Keratinocyte (primary cell): ENCODE results near the gene CDKN2AIPNL.

Experiments
- CTCF ChIP-seq, 3 experiments: IDR thresholded peaks in 1 of 3; conservative IDR thresholded peaks in 1 of 3; optimal IDR thresholded peaks in 1 of 3; 2 replicates in 2 of 3; 3 replicates in 1 of 3; pipeline versions ENCODE3 to v1.5.1; 2011; ENCODE audit warnings: low read length in 3 of 3, mild to moderate bottlenecking in 3 of 3, moderate library complexity in 2 of 3, control low read depth in 1 of 3, inconsistent platforms in 1 of 3; ENCODE audit not compliant: insufficient read depth in 2 of 3; ENCODE audit errors: extremely low read depth in 1 of 3
- EZH2 ChIP-seq: IDR thresholded peaks from one replicate; pipeline ENCODE4 v1.6.1; 2012; ENCODE audit warnings: inconsistent platforms, mild to moderate bottlenecking, low read length, moderate library complexity

GRCh38 chr5:134418958-134419357 is 7.3 kb upstream of the CDKN2AIPNL start:
- TF ChIP-seq CTCF (optimal IDR thresholded peaks at IDR 0.05 in 1 of 3, IDR thresholded peaks at IDR 0.05 in 1 of 3, conservative IDR thresholded peaks at IDR 0.05 in 1 of 3; ENCODE audit: extremely low read depth in 1 of 3, insufficient read depth in 2 of 3, low read length in 3 of 3) (no peak), EZH2 (no peak)
